SHP77 (cell line): ENCODE results near the gene GP5.

Experiments
- DNase-seq, 2 experiments: peaks; one replicate each; lab custom pipeline; 2025; lab: John Stamatoyannopoulos, UW

GP5 gene

DNA sequence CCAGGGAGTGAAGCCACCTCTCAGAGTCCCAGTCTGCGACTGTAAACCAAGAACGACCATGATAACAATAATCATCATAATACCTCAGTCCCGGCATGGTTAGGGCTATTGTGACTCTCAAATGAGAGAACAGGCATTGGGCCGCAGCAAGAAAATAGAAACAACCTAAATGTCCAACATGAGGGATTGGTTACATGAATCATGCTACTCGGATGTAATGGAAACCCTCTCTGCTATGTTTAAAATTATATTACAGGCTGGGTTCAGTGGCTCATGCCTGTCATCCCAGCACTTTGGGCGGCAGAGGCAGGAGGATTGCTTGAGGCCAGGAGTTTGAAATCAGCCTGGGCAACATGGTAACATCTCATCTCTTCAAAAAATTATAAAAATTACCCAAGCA is 50.7 kb downstream of the GP5 start:
- no peak for DNase-seq

DNA sequence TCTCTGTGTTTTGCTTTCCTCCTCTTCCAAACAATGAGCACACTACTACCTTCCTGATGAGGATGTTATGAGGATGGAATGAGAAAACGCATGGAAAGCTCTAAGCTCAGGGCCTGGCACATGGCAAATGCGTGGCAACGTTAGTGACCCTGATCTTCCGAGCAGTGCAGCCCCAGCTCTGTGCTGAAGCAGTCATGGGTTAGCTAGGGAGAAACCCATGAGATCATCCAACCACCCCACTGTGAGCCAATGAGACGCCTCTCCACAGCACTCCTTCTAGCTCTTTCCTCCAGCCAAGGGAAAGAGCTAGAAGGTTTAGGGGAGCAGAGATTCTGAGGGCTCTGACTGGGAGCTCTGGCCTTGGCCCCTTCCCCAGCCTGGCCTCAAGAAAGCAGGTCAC is 52.4 kb downstream of the GP5 start:
- DNase-seq = no peak

DNA sequence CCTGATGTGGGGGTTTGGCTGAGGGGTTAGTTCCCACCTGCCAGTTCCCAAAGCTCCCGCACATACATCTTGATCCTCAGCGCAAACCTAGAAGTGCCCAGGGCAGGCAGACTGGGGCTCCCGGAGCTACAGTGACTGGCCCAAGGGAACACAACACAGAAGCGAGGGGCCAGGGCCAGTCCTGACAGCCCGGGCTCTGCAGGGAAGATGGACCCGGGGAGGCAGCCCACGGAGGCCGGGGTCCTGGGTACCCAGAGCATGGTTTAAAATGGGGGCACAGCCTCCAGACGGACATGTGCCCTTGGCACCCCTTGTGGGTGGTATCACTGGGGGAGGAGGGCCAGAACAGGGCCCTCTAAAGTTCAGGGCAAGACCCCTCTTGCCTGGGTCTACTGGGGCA is 53.0 kb downstream of the GP5 start:
- no peak for DNase-seq
